GM18873 (cell line): ENCODE measurements around the gene DIABLO.

ENCODE experiments used
- ATAC-seq: cut with Tn5 transposase; IDR thresholded peaks from one replicate; pipeline ENCODE4 v1.9.1; 2021; ENCODE audit warnings: mild to moderate bottlenecking, moderate library complexity, moderate number of reproducible peaks; ENCODE audit not compliant: unreplicated experiment, low FRiP score

The DIABLO gene

DNA sequence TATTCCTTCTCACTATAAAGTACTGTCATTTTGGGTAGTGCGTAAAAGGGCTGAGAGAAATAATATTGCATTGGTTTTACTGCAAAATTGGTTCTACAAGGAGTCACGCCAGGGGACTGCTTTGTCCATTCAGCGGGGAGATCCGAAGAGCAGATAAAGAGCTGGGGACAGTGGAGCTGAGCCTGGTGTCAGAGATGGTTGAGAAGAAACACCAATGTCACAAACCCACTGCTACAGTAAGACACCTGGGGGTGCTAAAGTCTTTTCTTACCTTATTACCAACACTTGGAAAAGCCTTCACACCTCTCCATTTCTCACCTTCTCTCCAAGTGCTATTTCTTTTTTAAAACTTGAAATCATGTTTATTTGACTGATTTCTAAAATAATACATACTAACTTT, 66.0 kb downstream of the DIABLO start:
- no peak for ATAC-seq

GRCh38 chr12:122158700-122159285, 67.1 kb downstream of the DIABLO start:
- no peak for ATAC-seq
